IMR-90 (cell line): ENCODE results near the gene PTX3. TPM values are rescaled to one million over a fixed set of nuclear protein-coding genes. Genes with fewer than 3 reads are reported as not detected.

Source experiments
- ATAC-seq: fragments of 200-7000 bp; cut with Tn5 transposase; 2 replicates; pipeline ENCODE4 v1.9.1; 2020; ENCODE audit warnings: low read depth, mild to moderate bottlenecking, moderate library complexity
- BruUV-seq: library from RNA; stranded (reverse); fragments of 400-500 nt; replicated peaks from 2 replicates; lab custom pipeline; 2021; lab: Mats Ljungman, UMichigan
- CTCF ChIA-PET: fragments of 300-600 bp; formaldehyde crosslinking; extraction: SDS; loops from one replicate; lab custom pipeline; 2021; ENCODE audit warnings: antibody characterized with exemption; lab: Yijun Ruan, JAX
- POLR2A ChIA-PET: fragments of 300-600 bp; sonication (Branson Sonifier 250); formaldehyde crosslinking; loops from one replicate; lab custom pipeline; 2022; ENCODE audit warnings: antibody characterized with exemption; ENCODE audit not compliant: unreplicated experiment; lab: Charles Lee
- DNase-seq: peaks from one replicate; pipeline ENCODE4 v3.0.0; 2013
- H2AFZ ChIP-seq: replicated peaks from 2 replicates; pipeline ENCODE3; 2013; ENCODE audit warnings: low read length, mild to moderate bottlenecking; ENCODE audit not compliant: poor library complexity
- H2AK5ac ChIP-seq: 2 replicates; pipeline ENCODE4 v1.6.1; 2013; ENCODE audit warnings: low read depth, low read length, inconsistent platforms
- H2AK9ac ChIP-seq: replicated peaks from 2 replicates; pipeline ENCODE3; 2013; ENCODE audit warnings: mild to moderate bottlenecking, low read depth, low read length, moderate library complexity; ENCODE audit not compliant: poor library complexity
- H2BK120ac ChIP-seq: 2 replicates; pipeline ENCODE4 v1.6.1; 2013; ENCODE audit warnings: low read depth, low read length, inconsistent platforms
- H2BK15ac ChIP-seq: 3 replicates; pipeline ENCODE4 v1.6.1; 2013; ENCODE audit warnings: low read depth, low read length, inconsistent platforms
- H2BK20ac ChIP-seq: 2 replicates; pipeline ENCODE4 v1.6.1; 2013; ENCODE audit warnings: low read depth, mild to moderate bottlenecking, inconsistent platforms, low read length, moderate library complexity
- H2BK5ac ChIP-seq: 2 replicates; pipeline ENCODE4 v1.6.1; 2013; ENCODE audit warnings: mild to moderate bottlenecking, low read depth, low read length, inconsistent platforms; ENCODE audit not compliant: poor library complexity, severe bottlenecking
- H3K14ac ChIP-seq: replicated peaks from 2 replicates; pipeline ENCODE4 v1.6.1; 2013; ENCODE audit warnings: low read depth, low read length, inconsistent platforms
- H3K18ac ChIP-seq: 2 replicates; pipeline ENCODE4 v1.6.1; 2013; ENCODE audit warnings: low read depth, low read length, control low read depth
- H3K23ac ChIP-seq: 2 replicates; pipeline ENCODE4 v1.6.1; 2013; ENCODE audit warnings: low read depth, low read length, inconsistent platforms
- H3K27ac ChIP-seq: 2 replicates; pipeline ENCODE4 v1.5.1; 2013; ENCODE audit warnings: mild to moderate bottlenecking, control low read depth, low read length; ENCODE audit not compliant: insufficient read depth
- H3K27me3 ChIP-seq: 2 replicates; pipeline ENCODE4 v1.6.1; 2013; ENCODE audit warnings: low read length; ENCODE audit not compliant: control insufficient read depth, insufficient read depth
- H3K36me3 ChIP-seq: 2 replicates; pipeline ENCODE4 v1.6.1; 2013; ENCODE audit warnings: low read length, mixed read lengths; ENCODE audit not compliant: control insufficient read depth, insufficient read depth
- H3K4ac ChIP-seq: 2 replicates; pipeline ENCODE4 v1.6.1; 2013; ENCODE audit warnings: low read depth, low read length, inconsistent platforms
- H3K4me1 ChIP-seq: 2 replicates; pipeline ENCODE4 v1.6.1; 2013; ENCODE audit warnings: low read length, mixed read lengths; ENCODE audit not compliant: control insufficient read depth, insufficient read depth
- H3K4me2 ChIP-seq: 2 replicates; pipeline ENCODE4 v1.6.1; 2013; ENCODE audit warnings: low read depth, mild to moderate bottlenecking, control low read depth, low read length, moderate library complexity
- H3K4me3 ChIP-seq: 2 replicates; pipeline ENCODE4 v1.5.1; 2013; ENCODE audit warnings: low read depth, mild to moderate bottlenecking, control low read depth, low read length, moderate library complexity; ENCODE audit not compliant: insufficient read depth
- H3K56ac ChIP-seq: 2 replicates; pipeline ENCODE4 v1.6.1; 2013; ENCODE audit warnings: low read length, inconsistent platforms; ENCODE audit not compliant: insufficient read depth; ENCODE audit errors: extremely low read depth
- H3K79me1 ChIP-seq, 2 experiments: 2 replicates each; pipeline ENCODE4 v1.6.1; 2013; ENCODE audit warnings: low read length in 2 of 2, inconsistent platforms in 1 of 2, low read depth in 1 of 2
- H3K9ac ChIP-seq: 2 replicates; pipeline ENCODE4 v1.6.1; 2013; ENCODE audit warnings: low read depth, low read length, control low read depth
- H3K9me1 ChIP-seq: 2 replicates; pipeline ENCODE4 v1.6.1; 2013; ENCODE audit warnings: low read length, inconsistent platforms; ENCODE audit not compliant: insufficient read depth
- H3K9me3 ChIP-seq: 2 replicates; pipeline ENCODE4 v1.6.1; 2013; ENCODE audit warnings: low read length; ENCODE audit not compliant: control insufficient read depth, insufficient read depth
- H4K20me1 ChIP-seq: 2 replicates; pipeline ENCODE4 v1.6.1; 2013; ENCODE audit warnings: low read length, inconsistent platforms; ENCODE audit not compliant: insufficient read depth
- H4K5ac ChIP-seq: 2 replicates; pipeline ENCODE4 v1.6.1; 2013; ENCODE audit warnings: mild to moderate bottlenecking, low read depth, low read length, control low read depth
- H4K8ac ChIP-seq, 2 experiments: 2 replicates each; pipeline ENCODE4 v1.6.1; 2013; ENCODE audit warnings: low read depth in 2 of 2, low read length in 2 of 2, control low read depth in 1 of 2, inconsistent platforms in 1 of 2
- H4K91ac ChIP-seq: 2 replicates; pipeline ENCODE4 v1.6.1; 2013; ENCODE audit warnings: low read depth, low read length, inconsistent platforms; ENCODE audit not compliant: insufficient read depth
- BHLHE40 ChIP-seq: fragments of 150-350 bp; IDR thresholded peaks from 2 replicates; pipeline ENCODE4 v1.6.1; 2016; ENCODE audit warnings: mild to moderate bottlenecking, low read depth, low read length
- CEBPB ChIP-seq: IDR thresholded peaks from 2 replicates; pipeline ENCODE4 v1.6.1; 2012; ENCODE audit warnings: low read depth, low read length, improper control_type of control experiment
- CHD1 ChIP-seq: IDR thresholded peaks from 2 replicates; pipeline ENCODE4 v1.6.1; 2012; ENCODE audit warnings: low read depth, low read length, improper control_type of control experiment
- FOS ChIP-seq: fragments of 150-350 bp; IDR thresholded peaks from 2 replicates; pipeline ENCODE4 v1.6.1; 2016; ENCODE audit warnings: low read depth, low read length
- MAFK ChIP-seq: IDR thresholded peaks from 2 replicates; pipeline ENCODE4 v1.6.1; 2012; ENCODE audit warnings: low read depth, low read length, improper control_type of control experiment
- MAZ ChIP-seq: IDR thresholded peaks from 2 replicates; pipeline ENCODE4 v1.6.1; 2012; ENCODE audit warnings: low read depth, mild to moderate bottlenecking, low read length, improper control_type of control experiment, moderate library complexity, borderline replicate concordance
- MXI1 ChIP-seq: IDR thresholded peaks from 2 replicates; pipeline ENCODE4 v1.6.1; 2012; ENCODE audit warnings: low read depth, mild to moderate bottlenecking, low read length, moderate library complexity, borderline replicate concordance
- NFE2L2 ChIP-seq: fragments of 150-350 bp; IDR thresholded peaks from 2 replicates; pipeline ENCODE4 v1.6.1; 2016; ENCODE audit warnings: low read depth, mild to moderate bottlenecking, low read length
- POLR2A ChIP-seq: IDR thresholded peaks from 2 replicates; pipeline ENCODE4 v1.6.1; 2012; ENCODE audit warnings: mild to moderate bottlenecking, low read depth, low read length
- WGBS, 2 experiments: methylation state at CpG; one replicate each; pipeline versions ENCODE4 v1.1.5 to v1.1.7; 2013; ENCODE audit warnings: missing lambda C conversion rate in 2 of 2; ENCODE audit not compliant: insufficient read length in 1 of 2; ENCODE audit errors: extremely low coverage in 2 of 2; 5-methylcytosine and 5-hydroxymethylcytosine counted together
- dilution Hi-C: fragments of 300-500 bp; cut with HindIII; formaldehyde crosslinking; loops from one replicate; pipeline ENCODE4 v1.14.3; 2018; ENCODE audit warnings: low sequenced_read_pairs; ENCODE audit not compliant: unreplicated experiment
- in situ Hi-C: fragments of 300-500 bp; cut with MboI; formaldehyde crosslinking; loops from 3 replicates; pipeline ENCODE4 v1.14.3; 2019; ENCODE audit warnings: low sequenced_read_pairs, inconsistent platforms, mixed read lengths
- intact Hi-C: fragments of 100-400 bp; cut with micrococcal nuclease; formaldehyde crosslinking; loops from 2 replicates; pipeline ENCODE4 v1.10.0; 2022
- polyA plus RNA-seq, 3 experiments: library from polyadenylated mRNA; depleted of rRNA; stranded (reverse); fragments of >200 nt; gene quantifications; 2 replicates each; pipeline ENCODE4 v1.2.3, GENCODE V29; 2012; ENCODE audit warnings: low replicate concordance in 1 of 3
- total RNA-seq: library from RNA; depleted of rRNA; stranded (reverse); fragments of >200 nt; gene quantifications from 2 replicates; pipeline ENCODE4 v1.2.3, GENCODE V29; 2012
- TF ChIP-seq, protein P1 (sequence below): conservative IDR thresholded peaks from 2 replicates; pipeline ENCODE4 v1.5.1; 2012; ENCODE audit warnings: mild to moderate bottlenecking, low read depth, low read length, improper control_type of control experiment
- TF ChIP-seq, protein P2 (sequence below): fragments of 150-350 bp; IDR thresholded peaks from 2 replicates; pipeline ENCODE4 v1.6.1; 2016; ENCODE audit warnings: low read depth, mild to moderate bottlenecking, low read length, moderate library complexity, borderline replicate concordance
- TF ChIP-seq, protein P3 (sequence below): fragments of 150-350 bp; IDR thresholded peaks from 2 replicates; pipeline ENCODE4 v1.6.1; 2017; ENCODE audit warnings: mild to moderate bottlenecking, antibody characterized with exemption, low read length, low read depth

Gene PTX3
- total and polyA plus RNA-seq, 2 of the 4 experiments (the other 2 are of a cell fraction): 97.9 to 135 TPM

DNA sequence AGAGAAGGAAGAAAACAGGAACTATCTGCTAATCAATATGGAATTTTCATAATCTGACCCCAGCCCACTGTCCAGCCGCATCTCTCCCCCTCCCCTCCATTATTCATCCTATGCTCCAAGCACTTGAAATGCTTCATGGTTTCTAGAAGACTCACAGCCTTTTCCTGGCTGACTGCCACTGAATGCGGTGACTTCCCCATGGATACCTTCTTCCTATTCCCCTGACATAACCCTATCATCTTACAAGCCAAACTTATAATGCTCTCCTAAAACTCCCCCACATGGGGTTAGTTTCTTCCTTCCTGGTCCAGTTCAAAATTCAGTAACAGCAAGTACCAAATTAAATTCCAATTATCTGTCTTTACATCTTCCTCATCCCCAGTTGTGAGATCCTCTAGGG, 31.2 kb upstream of the PTX3 start:
- Histone ChIP-seq H2BK120ac (no peak overlapping the region), H3K4me2 (no peak overlapping the region), H3K56ac (no peak overlapping the region), H3K36me3 (no peaks in the 10 kb centered on the region), H3K27me3 (no peaks in the 10 kb centered on the region), H2BK20ac (no peak overlapping the region), H3K23ac (no peak overlapping the region), H2BK15ac (no peak overlapping the region), H3K4me1 (peaks cover 5% of the 10 kb centered on the region; the same call in 1 of the 2 replicates), H3K79me1 (no peaks in the 10 kb centered on the region), H4K8ac (0 out of 4 replicates have a peak overlapping the region, but pooled peaks of 1 of the 2 experiments have one; percentile 35), H3K9ac (no peak overlapping the region), H2AK9ac (no peak overlapping the region), H4K20me1 (no peaks in the 10 kb centered on the region), H3K27ac (no peak overlapping the region), H3K4ac (no peak overlapping the region), H4K5ac (no peak overlapping the region), H3K9me3 (no peaks in the 10 kb centered on the region), H3K14ac (no peak overlapping the region), H2AFZ (no peak overlapping the region), H2BK5ac (no peak overlapping the region), H3K4me3 (no peak overlapping the region), H2AK5ac (no peak overlapping the region), H3K18ac (no peak overlapping the region), H3K9me1 (peaks cover 6% of the 10 kb centered on the region; the same call in 1 of the 2 replicates), H4K91ac (no peak overlapping the region)
- in situ Hi-C loops: no loop called here
- WGBS, 2 experiments: 16% methylated on average over 2 of the region's 2 CpGs; no CpG with 5 or more reads in 1 of the 2 experiments
- intact Hi-C loops: no loop called here
- dilution Hi-C loops: no loop called here
- POLR2A ChIA-PET: no interaction called here
- CTCF ChIA-PET: interaction anchor here (0.5 kb wide), 1 partner anchor 22 kb away, joined by 5 read pairs; no protein-coding TSS in a partner anchor
- TF ChIP-seq CEBPB: no peak
- no peak for TF ChIP-seq MAZ
- TF ChIP-seq MXI1: no peak
- TF ChIP-seq, protein P1, sequence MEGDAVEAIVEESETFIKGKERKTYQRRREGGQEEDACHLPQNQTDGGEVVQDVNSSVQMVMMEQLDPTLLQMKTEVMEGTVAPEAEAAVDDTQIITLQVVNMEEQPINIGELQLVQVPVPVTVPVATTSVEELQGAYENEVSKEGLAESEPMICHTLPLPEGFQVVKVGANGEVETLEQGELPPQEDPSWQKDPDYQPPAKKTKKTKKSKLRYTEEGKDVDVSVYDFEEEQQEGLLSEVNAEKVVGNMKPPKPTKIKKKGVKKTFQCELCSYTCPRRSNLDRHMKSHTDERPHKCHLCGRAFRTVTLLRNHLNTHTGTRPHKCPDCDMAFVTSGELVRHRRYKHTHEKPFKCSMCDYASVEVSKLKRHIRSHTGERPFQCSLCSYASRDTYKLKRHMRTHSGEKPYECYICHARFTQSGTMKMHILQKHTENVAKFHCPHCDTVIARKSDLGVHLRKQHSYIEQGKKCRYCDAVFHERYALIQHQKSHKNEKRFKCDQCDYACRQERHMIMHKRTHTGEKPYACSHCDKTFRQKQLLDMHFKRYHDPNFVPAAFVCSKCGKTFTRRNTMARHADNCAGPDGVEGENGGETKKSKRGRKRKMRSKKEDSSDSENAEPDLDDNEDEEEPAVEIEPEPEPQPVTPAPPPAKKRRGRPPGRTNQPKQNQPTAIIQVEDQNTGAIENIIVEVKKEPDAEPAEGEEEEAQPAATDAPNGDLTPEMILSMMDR: no peak
- TF ChIP-seq, protein P2, sequence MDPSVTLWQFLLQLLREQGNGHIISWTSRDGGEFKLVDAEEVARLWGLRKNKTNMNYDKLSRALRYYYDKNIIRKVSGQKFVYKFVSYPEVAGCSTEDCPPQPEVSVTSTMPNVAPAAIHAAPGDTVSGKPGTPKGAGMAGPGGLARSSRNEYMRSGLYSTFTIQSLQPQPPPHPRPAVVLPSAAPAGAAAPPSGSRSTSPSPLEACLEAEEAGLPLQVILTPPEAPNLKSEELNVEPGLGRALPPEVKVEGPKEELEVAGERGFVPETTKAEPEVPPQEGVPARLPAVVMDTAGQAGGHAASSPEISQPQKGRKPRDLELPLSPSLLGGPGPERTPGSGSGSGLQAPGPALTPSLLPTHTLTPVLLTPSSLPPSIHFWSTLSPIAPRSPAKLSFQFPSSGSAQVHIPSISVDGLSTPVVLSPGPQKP: no peak
- no peak for TF ChIP-seq MAFK
- no peak for TF ChIP-seq POLR2A
- TF ChIP-seq BHLHE40: no peak
- TF ChIP-seq NFE2L2: no peak
- TF ChIP-seq, protein P3, sequence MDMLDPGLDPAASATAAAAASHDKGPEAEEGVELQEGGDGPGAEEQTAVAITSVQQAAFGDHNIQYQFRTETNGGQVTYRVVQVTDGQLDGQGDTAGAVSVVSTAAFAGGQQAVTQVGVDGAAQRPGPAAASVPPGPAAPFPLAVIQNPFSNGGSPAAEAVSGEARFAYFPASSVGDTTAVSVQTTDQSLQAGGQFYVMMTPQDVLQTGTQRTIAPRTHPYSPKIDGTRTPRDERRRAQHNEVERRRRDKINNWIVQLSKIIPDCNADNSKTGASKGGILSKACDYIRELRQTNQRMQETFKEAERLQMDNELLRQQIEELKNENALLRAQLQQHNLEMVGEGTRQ: no peak
- TF ChIP-seq CHD1: no peak
- TF ChIP-seq FOS: no peak
- DNase-seq: peak; percentile 88
- peak; percentile 67 for ATAC-seq
- no TSS peak for BruUV-seq
